ENCODE measurements around the gene DIS3L2.

Gene DIS3L2

DNA sequence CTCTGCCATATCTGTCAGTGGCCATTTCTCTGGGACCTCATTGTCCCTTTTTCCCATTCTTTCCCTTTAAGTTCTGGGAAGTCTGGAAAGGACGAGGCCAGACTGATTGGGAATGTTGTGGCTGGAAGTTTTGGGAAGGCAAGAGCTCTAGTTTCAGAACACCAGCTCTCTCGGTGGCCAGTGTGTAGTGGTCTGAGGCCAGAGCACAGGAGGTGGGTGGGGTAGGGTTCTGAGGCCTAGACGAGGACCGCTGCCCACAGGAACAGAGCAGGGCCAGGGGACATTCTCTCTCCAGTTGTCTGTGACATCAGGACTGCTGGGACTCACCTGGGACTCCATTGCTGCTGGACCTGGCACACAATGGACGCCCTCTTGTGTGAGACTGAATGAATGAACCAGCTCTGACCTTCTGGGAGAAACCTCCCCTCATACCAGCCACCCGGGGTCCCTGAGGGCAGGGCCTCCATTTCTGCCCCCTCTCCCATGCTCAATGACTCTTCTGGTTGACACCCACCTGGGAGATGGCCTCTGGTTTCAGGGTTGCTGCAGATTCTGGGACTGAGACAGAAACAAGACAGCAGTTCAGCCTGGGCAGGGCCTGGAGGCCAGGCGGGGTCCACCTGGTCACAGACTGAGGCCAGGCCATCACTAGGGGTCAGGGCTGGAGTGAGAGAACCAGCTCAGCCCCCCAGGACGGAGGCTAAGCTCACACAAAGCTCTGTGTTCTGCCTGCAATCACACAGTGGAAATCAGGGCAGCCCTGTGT is 26.9 kb upstream of the DIS3L2 start:
- no peak for DNase-seq (ENCODE audit: low spot score)
- in situ Hi-C loops (cut with MboI; ENCODE audit: low pct_unique_long_range_greater_than_20kb, low sequenced_read_pairs, unreplicated experiment): loop anchor here (10.0 kb wide), 1 partner anchor 200 kb away; no protein-coding TSS in a partner anchor
- TF ChIP-seq, protein P1, sequence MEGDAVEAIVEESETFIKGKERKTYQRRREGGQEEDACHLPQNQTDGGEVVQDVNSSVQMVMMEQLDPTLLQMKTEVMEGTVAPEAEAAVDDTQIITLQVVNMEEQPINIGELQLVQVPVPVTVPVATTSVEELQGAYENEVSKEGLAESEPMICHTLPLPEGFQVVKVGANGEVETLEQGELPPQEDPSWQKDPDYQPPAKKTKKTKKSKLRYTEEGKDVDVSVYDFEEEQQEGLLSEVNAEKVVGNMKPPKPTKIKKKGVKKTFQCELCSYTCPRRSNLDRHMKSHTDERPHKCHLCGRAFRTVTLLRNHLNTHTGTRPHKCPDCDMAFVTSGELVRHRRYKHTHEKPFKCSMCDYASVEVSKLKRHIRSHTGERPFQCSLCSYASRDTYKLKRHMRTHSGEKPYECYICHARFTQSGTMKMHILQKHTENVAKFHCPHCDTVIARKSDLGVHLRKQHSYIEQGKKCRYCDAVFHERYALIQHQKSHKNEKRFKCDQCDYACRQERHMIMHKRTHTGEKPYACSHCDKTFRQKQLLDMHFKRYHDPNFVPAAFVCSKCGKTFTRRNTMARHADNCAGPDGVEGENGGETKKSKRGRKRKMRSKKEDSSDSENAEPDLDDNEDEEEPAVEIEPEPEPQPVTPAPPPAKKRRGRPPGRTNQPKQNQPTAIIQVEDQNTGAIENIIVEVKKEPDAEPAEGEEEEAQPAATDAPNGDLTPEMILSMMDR (IDR thresholded peaks at IDR 0.05; ENCODE audit: extremely low read depth, insufficient read depth, missing control alignments): no peak

DNA sequence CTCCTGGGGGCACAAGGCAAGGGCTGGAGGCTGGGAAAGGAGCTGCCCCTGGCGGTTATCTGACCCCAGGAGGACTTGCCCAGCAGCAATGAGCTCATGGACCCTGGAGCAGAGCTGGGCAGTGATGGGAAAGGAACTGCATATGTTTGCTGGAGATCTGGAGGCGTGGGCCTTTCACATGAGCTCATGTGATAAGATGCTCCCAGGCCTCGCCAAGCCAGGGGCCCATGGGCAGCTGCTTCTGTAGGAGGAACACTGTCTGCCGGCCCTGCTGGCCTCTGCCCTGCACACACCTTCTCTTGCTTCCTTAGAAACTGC is 26.3 kb upstream of the DIS3L2 start:
- DNase-seq (ENCODE audit: low spot score): no peak
- TF ChIP-seq, protein P1 (IDR thresholded peaks at IDR 0.05; ENCODE audit: extremely low read depth, insufficient read depth, missing control alignments): no peak
- in situ Hi-C loops (cut with MboI; ENCODE audit: low pct_unique_long_range_greater_than_20kb, low sequenced_read_pairs, unreplicated experiment): loop anchor here (10.0 kb wide), 1 partner anchor 200 kb away; no protein-coding TSS in a partner anchor

DNA sequence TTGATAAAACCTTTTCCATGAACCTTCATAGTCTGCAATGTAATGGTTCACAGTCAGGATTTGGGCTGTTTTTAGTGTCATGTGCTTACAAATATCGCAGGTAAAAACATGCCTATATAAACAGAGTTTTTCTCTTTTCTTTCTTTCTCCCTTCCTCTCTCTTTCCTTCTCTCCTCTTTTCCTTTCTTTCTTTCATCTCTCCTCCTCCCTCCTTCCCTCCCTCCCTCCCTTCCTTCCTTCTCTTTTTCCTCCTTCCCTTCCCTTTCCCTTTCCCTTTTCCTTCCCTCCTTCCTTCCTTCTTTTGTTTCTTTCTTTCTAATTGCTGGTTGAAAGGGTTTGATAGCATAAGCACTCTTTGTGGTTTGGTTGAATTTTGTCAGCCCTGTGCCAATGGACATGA is 25.7 kb upstream of the DIS3L2 start:
- no peak for DNase-seq (ENCODE audit: low spot score)
- TF ChIP-seq, protein P1 (IDR thresholded peaks at IDR 0.05; ENCODE audit: extremely low read depth, insufficient read depth, missing control alignments): no peak
- in situ Hi-C loops (cut with MboI; ENCODE audit: low pct_unique_long_range_greater_than_20kb, low sequenced_read_pairs, unreplicated experiment): loop anchor here (10.0 kb wide), 1 partner anchor 199 kb away; no protein-coding TSS in a partner anchor

DNA sequence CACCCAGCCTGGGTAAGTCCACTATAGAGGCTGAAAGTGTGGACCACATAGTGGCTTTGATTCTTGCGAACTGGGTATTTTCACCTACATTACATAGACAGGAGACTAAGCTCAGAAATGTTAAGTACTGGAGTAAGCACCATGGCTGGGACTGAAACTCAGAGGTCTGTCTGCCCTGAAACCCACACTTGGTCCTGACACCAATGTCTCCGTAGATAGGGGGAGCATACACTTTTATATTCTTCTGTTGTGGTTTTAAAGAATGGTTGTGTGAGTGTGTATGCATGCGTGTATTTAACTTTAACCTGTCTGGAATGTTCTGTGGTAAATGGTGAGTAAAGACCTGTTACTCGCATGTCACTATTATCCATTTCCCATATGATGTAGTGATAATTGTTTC is 25.0 kb upstream of the DIS3L2 start:
- TF ChIP-seq, protein P1 (IDR thresholded peaks at IDR 0.05; ENCODE audit: extremely low read depth, insufficient read depth, missing control alignments): no peak
- in situ Hi-C loops (cut with MboI; ENCODE audit: low pct_unique_long_range_greater_than_20kb, low sequenced_read_pairs, unreplicated experiment): loop anchor here (10.0 kb wide), 1 partner anchor 198 kb away; no protein-coding TSS in a partner anchor
- DNase-seq (ENCODE audit: low spot score): no peak

DNA sequence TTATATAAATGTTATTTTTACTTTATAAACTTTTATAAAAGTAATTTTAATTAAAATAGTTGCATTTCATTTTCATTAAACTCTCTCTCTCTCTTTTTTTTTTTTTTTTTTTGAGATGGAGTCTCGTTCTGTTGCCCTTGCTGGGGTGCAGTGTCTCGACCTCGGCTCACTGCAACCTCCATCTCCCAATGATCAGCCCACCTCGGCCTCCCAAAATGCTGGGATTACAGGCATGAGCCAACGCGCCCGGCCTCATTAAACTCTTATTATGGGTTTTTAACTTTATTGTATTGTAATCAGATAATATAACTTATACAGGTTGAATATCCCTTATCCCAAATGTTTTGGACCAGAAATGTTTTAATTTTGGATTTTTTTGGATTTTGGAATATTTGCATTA is 24.5 kb upstream of the DIS3L2 start:
- TF ChIP-seq, protein P1 (IDR thresholded peaks at IDR 0.05; ENCODE audit: extremely low read depth, insufficient read depth, missing control alignments): no peak
- in situ Hi-C loops (cut with MboI; ENCODE audit: low pct_unique_long_range_greater_than_20kb, low sequenced_read_pairs, unreplicated experiment): loop anchor here (10.0 kb wide), 1 partner anchor 198 kb away; no protein-coding TSS in a partner anchor
- DNase-seq (ENCODE audit: low spot score): no peak

DNA sequence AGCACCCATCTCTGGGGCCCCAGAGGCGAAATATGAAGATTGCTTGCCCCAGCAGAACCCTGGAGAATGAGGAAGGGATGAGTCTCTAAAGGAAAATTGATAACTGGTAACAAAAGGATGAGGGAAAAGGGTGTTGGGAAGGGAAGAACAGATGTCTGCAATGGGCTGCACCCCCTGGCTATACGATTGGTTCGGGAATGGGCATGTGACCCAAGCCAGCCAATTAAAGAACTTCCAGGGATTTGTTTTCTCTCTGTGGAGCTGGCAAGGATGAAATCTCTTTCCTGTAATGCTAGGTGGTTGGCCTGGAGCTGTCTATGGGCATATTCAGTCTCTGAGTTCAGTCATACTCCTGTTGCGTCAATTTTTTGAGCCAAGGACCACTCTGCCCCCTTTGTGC is 22.5 kb upstream of the DIS3L2 start:
- in situ Hi-C loops (cut with MboI; ENCODE audit: low pct_unique_long_range_greater_than_20kb, low sequenced_read_pairs, unreplicated experiment): loop anchor here (10.0 kb wide), 1 partner anchor 196 kb away; no protein-coding TSS in a partner anchor
- DNase-seq (ENCODE audit: low spot score): no peak
- TF ChIP-seq, protein P1 (IDR thresholded peaks at IDR 0.05; ENCODE audit: extremely low read depth, insufficient read depth, missing control alignments): no peak

Data from GM13977 (cell line).